B cell (primary cell): ENCODE measurements around the gene NFKBIA. TPM values are rescaled to one million over a fixed set of nuclear protein-coding genes. Genes with fewer than 3 reads are reported as not detected.

Source experiments
- ATAC-seq: fragments of 200-7000 bp; cut with Tn5 transposase; one replicate; pipeline ENCODE4 v1.10.0; 2021; ENCODE audit warnings: low read depth, mild to moderate bottlenecking, moderate number of reproducible peaks, moderate library complexity
- CTCF ChIA-PET: fragments of 350-600 bp; sonication (Branson Sonifier 250); formaldehyde crosslinking; loops from one replicate; lab custom pipeline; 2021; ENCODE audit warnings: antibody characterized with exemption, inconsistent platforms; lab: Charles Lee
- POLR2A ChIA-PET: fragments of 350-600 bp; sonication (Branson Sonifier 250); formaldehyde crosslinking; loops from one replicate; lab custom pipeline; 2021; ENCODE audit warnings: antibody characterized with exemption; lab: Charles Lee
- DNase-seq: peaks from one replicate; pipeline ENCODE4 v3.0.0; 2013
- H2AFZ ChIP-seq: 2 replicates; pipeline ENCODE4 v1.6.1; 2012; ENCODE audit warnings: mild to moderate bottlenecking, low read depth, low read length; ENCODE audit not compliant: insufficient read depth, poor library complexity, severe bottlenecking
- H3K27ac ChIP-seq, 2 donors: 1 replicate in 1 of 2; 2 replicates in 1 of 2; pipeline ENCODE4 v1.5.1; 2012 to 2013; ENCODE audit warnings: low read length in 2 of 2, mild to moderate bottlenecking in 2 of 2, moderate library complexity in 1 of 2
- H3K27me3 ChIP-seq, 4 experiments: fragments of 200-600 bp in 1 of 4; sonication (generic) in 1 of 4; replicated peaks in 1 of 4; 1 replicate in 2 of 4; 2 replicates in 2 of 4; pipeline versions ENCODE4 v1.6.1 to v1.7.0; 2013 to 2016; ENCODE audit warnings: low read length in 3 of 4, mild to moderate bottlenecking in 2 of 4, mixed read lengths in 1 of 4, moderate library complexity in 1 of 4; ENCODE audit not compliant: insufficient read depth in 4 of 4, control insufficient read depth in 3 of 4; ENCODE audit errors: control extremely low read depth in 1 of 4
- H3K36me3 ChIP-seq, 2 experiments: replicated peaks in 1 of 2; 1 replicate in 1 of 2; 2 replicates in 1 of 2; pipeline versions ENCODE4 v1.6.1 to v1.7.1; 2013; ENCODE audit warnings: low read length in 1 of 2; ENCODE audit not compliant: insufficient read depth in 2 of 2, control insufficient read depth in 1 of 2; ENCODE audit errors: control extremely low read depth in 1 of 2, extremely low read depth in 1 of 2
- H3K4me1 ChIP-seq, 2 donors: fragments of 200-600 bp in 1 of 2; sonication (generic) in 1 of 2; 1 replicate in 1 of 2; 2 replicates in 1 of 2; pipeline versions ENCODE4 v1.5.1 to v1.6.1; 2013 to 2017; ENCODE audit warnings: low read length in 2 of 2; ENCODE audit not compliant: control insufficient read depth in 2 of 2, insufficient read depth in 2 of 2
- H3K4me2 ChIP-seq: replicated peaks from 2 replicates; pipeline ENCODE3; 2012; ENCODE audit warnings: mild to moderate bottlenecking, low read depth, low read length; ENCODE audit not compliant: poor library complexity, severe bottlenecking
- H3K4me3 ChIP-seq, 5 experiments: fragments of 200-600 bp in 1 of 5; sonication (generic) in 1 of 5; 1 replicate in 3 of 5; 2 replicates in 2 of 5; pipeline versions ENCODE4 v1.5.1 to v1.7.0; 2011 to 2016; ENCODE audit warnings: low read length in 4 of 5, mild to moderate bottlenecking in 4 of 5, low read depth in 2 of 5, control low read depth in 1 of 5, moderate library complexity in 1 of 5; ENCODE audit not compliant: insufficient read depth in 1 of 5; ENCODE audit errors: control extremely low read depth in 1 of 5, extremely low read depth in 1 of 5
- H3K79me2 ChIP-seq: fragments of 200-600 bp; sonication (generic); one replicate; pipeline ENCODE4 v1.6.0; 2016; ENCODE audit warnings: low read length; ENCODE audit not compliant: control insufficient read depth, insufficient read depth
- H3K9ac ChIP-seq: fragments of 200-600 bp; sonication (generic); 2 replicates; pipeline ENCODE4 v1.6.1; 2017; ENCODE audit warnings: mild to moderate bottlenecking, low read length, moderate library complexity
- H3K9me3 ChIP-seq, 3 donors: one replicate each; pipeline versions ENCODE4 v1.6.1 to v1.7.1; 2013; ENCODE audit warnings: low read length in 2 of 3; ENCODE audit not compliant: control insufficient read depth in 2 of 3, insufficient read depth in 1 of 3; ENCODE audit errors: control extremely low read depth in 1 of 3
- H4K20me1 ChIP-seq: 2 replicates; pipeline ENCODE4 v1.6.0; 2012; ENCODE audit warnings: mild to moderate bottlenecking, low read length; ENCODE audit not compliant: insufficient read depth, control insufficient read depth, poor library complexity, severe bottlenecking
- H3K27ac Mint-ChIP-seq: one replicate; pipeline ENCODE4 v1.8.0; 2021; ENCODE audit warnings: mixed read lengths
- H3K27me3 Mint-ChIP-seq: one replicate; pipeline ENCODE4 v1.8.0; 2021; ENCODE audit warnings: mixed read lengths
- H3K4me1 Mint-ChIP-seq: one replicate; pipeline ENCODE4 v1.8.0; 2021; ENCODE audit warnings: mixed read lengths
- H3K4me3 Mint-ChIP-seq: one replicate; pipeline ENCODE4 v1.8.0; 2021; ENCODE audit warnings: mixed read lengths
- H3K9me3 Mint-ChIP-seq: one replicate; pipeline ENCODE4 v1.8.0; 2022; ENCODE audit warnings: mixed read lengths; ENCODE audit not compliant: insufficient read depth
- CTCF ChIP-seq: fragments of 200-600 bp; IDR thresholded peaks from one replicate; pipeline ENCODE4 v1.8.0; 2022; ENCODE audit warnings: antibody characterized with exemption, mild to moderate bottlenecking
- EZH2 ChIP-seq: IDR thresholded peaks from 2 replicates; pipeline ENCODE4 v1.6.1; 2012; ENCODE audit warnings: borderline replicate concordance, low read depth, mild to moderate bottlenecking, moderate library complexity, low read length; ENCODE audit not compliant: insufficient read depth, poor library complexity, severe bottlenecking
- WGBS: methylation state at CpG from one replicate; pipeline ENCODE4 v1.1.5; 2013; ENCODE audit warnings: missing lambda C conversion rate; ENCODE audit not compliant: insufficient coverage; 5-methylcytosine and 5-hydroxymethylcytosine counted together
- intact Hi-C: fragments of 100-400 bp; cut with micrococcal nuclease; formaldehyde crosslinking; loops from one replicate; pipeline ENCODE4 v1.10.0; 2022
- polyA plus RNA-seq: library from polyadenylated mRNA; depleted of rRNA; stranded (reverse); fragments of >200 nt; gene quantifications from 2 replicates; pipeline ENCODE4 v1.2.3, GENCODE V29; 2012
- total RNA-seq, 2 donors: library from RNA; stranded (reverse); fragments of 120-200 nt in 1 of 2; gene quantifications; 1 replicate in 1 of 2; 2 replicates in 1 of 2; pipeline versions ENCODE4 v1.2.3 to v1.2.4, GENCODE V29; 2013 to 2022

Gene NFKBIA
- total and polyA plus RNA-seq, 2 donors (not counting 1 experiment from before 2014, with no cell fraction given): 308 to 3,195 TPM

GRCh38 chr14:35367056-35367372 is 37.5 kb downstream of the NFKBIA start:
- Histone ChIP-seq H3K4me2 (peak overlapping the region; percentile 64), H3K27ac (peak overlapping the region; percentile 31 to 45)

More at GRCh38 chr14:35367056-35367372, 37.5 kb downstream of the NFKBIA start:
- H3K4me1 ChIP-seq: peaks cover 26% of the 10 kb centered on the region in 2 donors
- no peaks in the 10 kb centered on the region for H3K27me3 Mint-ChIP-seq
- peak overlapping the region in 1 of 5 experiments; percentile 7 for H3K4me3 ChIP-seq
- H4K20me1 ChIP-seq: no peaks in the 10 kb centered on the region
- TF ChIP-seq CTCF: no peak
- no peak for TF ChIP-seq EZH2
- no peak for ATAC-seq
- intact Hi-C loops: loop anchor here (5.0 kb wide), 1 partner anchor 35 kb away; the partner anchor contains the start of gene NFKBIA
- peak overlapping the region; percentile 78 for H2AFZ ChIP-seq
- peak overlapping the region; percentile 50 for H3K27ac Mint-ChIP-seq
- no peak for DNase-seq
- peaks cover 4% of the 10 kb centered on the region for H3K9me3 Mint-ChIP-seq
- no peaks in the 10 kb centered on the region for H3K36me3 ChIP-seq
- H3K4me3 Mint-ChIP-seq: peak overlapping the region; percentile 41
- 100% methylated on average over 2 of the region's 5 CpGs for WGBS
- H3K9ac ChIP-seq: no peak overlapping the region
- peaks cover 0 to 8% (median 0%) of the 10 kb centered on the region in 3 donors for H3K9me3 ChIP-seq
- no peaks in the 10 kb centered on the region for H3K79me2 ChIP-seq
- H3K27me3 ChIP-seq: no peaks in the 10 kb centered on the region
- ChIA-PET POLR2A (interaction anchor here (2.5 kb wide), 1 partner anchor 37 kb away, joined by 12 read pairs; the partner anchor contains the start of gene NFKBIA), CTCF (interaction anchor here (1.0 to 1.8 kb wide), 3 partner anchors 9 to 49 kb away, joined by 3 to 4 read pairs (median 3); no protein-coding TSS in a partner anchor)
- H3K4me1 Mint-ChIP-seq: peaks cover 29% of the 10 kb centered on the region
